Activated CD8-positive, alpha-beta memory T cell treated with anti-CD3 and anti-CD28 coated beads, Interleukin-2, amount 50 U/mL, for 48 hours (primary cell): Measurements from ENCODE around the gene GUCY2F.

Source experiments
- DNase-seq: peaks from one replicate; pipeline ENCODE4 v3.0.0-alpha.2; 2020

GUCY2F gene

DNA sequence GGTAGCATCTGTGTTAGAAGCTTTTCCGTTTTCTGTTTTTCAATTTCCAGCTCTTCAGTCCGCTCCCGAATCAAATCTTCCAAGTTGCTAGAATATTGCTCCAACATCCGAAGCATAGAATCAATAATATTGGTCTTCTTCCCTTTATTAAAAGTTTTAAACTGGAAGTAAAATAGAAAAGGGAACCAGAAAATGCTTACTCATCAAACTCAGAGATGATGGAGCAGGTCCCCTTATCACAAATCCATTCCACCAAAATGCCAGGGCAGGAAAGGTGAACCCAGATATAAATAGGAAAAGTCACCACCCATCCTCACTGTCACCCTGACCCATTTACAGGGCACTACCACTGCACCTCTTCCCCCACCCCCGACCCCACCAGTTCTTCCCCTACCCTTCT is 89.0 kb downstream of the GUCY2F start:
- DNase-seq, result no peak

DNA sequence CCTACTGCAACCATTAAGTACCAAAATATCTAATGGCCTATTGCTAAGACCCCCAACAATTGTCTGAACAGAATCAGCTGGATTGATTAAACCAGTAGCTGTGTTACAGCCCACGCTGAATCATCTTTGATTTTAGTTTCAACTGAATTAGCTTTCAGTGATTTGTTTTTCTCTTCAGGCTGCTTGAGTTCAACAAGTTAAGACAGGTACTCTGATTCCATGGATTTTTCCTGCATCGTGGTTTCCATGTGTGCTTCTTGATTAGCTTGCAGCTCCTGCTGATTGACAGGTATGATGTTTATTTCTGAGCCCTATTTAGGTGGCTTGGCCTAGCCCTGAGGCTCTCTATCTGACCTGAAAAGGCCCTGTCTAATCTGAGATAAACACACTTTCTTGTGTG is 91.3 kb downstream of the GUCY2F start:
- DNase-seq, result no peak

DNA sequence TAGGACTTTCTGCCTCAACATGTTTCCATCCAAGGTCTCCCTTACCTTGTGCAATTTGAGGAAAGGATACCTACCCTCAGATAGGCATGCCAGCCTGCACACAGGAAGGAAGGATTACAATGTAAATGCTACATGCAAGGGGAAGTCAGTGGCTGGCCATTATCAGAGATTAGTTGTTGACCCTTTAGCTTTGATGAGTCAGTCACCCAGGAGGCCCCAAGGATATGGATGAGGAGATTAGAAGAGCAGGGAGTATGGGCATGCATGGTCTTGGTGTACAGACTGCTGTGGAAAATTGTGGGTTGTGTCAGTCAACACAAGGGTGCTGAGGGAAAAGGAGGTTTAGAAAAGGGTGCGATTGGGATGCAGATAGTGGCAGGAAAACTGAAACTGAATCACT is 92.0 kb downstream of the GUCY2F start:
- DNase-seq, result no peak

DNA sequence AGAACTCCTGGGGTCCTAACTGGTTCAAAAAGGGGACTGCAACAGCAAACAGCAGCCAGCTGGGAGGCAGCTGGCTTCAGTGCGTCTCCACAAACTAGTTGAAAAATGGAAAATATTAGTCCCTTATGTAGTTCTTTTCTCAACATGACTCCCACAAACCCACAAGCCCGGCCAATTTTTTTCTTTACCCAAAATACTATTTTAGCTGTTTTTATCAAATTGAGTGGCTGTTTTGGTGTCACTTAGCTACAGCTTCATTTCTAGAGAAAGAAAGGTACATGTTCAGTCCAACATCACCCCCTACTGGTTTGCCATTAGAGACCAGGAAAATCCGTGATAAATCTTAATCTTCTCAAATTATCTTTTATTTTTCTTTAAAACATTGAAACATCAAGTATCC is 97.2 kb downstream of the GUCY2F start:
- DNase-seq, result no peak

DNA sequence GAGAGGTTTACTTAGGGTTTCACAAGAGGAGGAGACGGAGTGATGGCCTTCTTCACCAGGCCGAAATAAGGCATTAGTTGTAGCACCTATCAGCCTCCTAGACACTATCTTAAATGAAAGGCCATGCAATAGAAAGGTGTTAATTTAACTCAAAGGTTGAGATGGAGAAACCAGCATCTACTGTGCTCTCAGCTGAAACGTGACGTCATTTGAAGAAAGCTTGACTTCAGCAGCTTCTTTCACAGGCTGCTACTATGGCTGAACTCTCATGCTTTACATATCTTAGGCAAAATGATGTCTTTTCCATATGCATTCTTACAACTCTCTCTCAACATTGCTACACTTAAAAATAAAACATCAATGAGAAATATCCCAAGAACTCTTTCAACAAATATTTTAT is 99.6 kb downstream of the GUCY2F start:
- DNase-seq, result no peak

DNA sequence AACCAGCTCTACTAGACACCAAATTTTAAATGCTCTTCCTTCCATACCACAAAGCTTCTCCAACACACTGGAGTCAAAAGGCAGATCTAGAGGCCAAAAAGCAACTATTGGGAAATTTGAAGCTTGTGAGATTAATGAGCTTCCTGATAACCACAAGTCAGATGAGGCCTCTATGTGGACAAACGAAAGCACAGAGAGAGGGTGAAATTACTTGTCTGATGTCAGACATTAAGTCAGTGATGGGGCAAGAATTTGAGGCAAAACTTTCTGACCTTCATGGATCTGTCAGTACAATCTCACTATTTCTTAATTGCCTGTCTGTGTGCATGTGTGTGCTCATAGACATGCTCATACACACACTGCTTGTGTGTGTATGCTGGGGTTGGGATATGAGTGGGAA is 103.6 kb downstream of the GUCY2F start:
- no peak for DNase-seq

DNA sequence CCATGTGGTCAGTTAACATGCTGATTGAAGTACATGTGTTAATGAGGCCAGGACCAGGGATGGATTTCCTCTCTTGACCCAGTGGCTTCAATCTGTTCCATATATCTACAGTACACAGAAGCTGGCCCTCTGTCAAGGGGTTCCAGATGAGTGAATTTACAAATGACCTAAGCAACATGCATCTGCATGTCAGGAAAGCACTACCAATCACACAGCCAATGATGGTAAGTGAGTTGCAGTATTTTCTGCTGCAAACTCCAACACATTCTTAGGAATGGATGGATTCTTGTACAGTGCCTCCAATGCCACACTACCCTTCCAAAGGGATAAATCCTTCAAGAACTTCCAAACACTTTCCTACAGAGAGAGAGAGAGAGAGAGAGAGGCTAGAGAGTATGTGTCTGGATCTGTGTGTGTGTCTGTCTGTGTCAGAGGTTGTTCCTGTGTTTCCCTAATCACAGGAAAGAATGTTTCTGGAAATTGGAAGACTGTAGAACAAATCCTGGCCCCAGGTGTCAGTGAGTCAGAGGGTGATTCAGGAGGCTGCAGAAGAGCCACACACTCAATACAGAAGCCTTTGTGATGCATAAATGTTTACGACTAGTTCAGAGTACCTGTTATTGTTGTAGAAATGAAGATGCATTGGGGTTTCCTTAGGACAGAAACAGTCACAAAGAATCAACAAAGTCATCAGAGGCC is 107.5 kb downstream of the GUCY2F start:
- no peak for DNase-seq

DNA sequence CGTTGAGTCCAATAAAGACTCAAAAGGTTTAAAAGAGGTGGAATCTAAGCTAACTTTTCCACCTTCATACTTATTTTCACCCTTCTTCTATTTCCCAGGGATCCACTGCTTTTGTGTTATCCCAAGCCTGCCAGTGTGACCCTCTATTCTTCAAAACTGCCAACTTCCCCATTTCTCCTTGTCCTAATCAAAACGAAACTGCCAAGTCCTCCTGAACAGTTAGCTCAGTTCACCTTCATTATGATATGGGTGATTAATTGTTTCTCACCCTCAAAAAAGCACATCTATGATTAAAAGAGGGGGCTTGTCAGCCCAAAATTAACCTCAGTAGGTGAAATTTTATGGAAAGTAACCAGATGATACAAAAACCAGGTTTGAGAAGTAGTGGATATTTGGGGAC is 108.4 kb downstream of the GUCY2F start:
- DNase-seq, result no peak

DNA sequence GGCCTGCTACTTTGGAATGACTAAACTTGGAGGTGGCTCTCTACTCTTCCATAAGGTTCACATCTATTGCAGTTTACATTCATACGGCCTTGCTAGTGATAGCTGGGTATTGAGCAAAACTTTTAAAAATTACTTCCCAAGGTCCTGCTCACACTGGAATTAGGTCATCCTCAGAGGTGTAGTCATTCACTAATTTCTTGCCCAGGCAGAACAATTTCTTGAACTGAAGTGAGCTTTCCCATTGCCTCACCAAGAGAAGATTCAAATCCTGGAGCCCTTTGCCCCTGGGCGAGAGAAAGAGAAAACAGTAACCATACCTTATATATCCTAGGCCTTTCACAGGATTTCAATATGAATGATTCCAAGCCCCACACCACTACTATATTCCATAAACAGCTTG is 109.2 kb downstream of the GUCY2F start:
- DNase-seq, result no peak

DNA sequence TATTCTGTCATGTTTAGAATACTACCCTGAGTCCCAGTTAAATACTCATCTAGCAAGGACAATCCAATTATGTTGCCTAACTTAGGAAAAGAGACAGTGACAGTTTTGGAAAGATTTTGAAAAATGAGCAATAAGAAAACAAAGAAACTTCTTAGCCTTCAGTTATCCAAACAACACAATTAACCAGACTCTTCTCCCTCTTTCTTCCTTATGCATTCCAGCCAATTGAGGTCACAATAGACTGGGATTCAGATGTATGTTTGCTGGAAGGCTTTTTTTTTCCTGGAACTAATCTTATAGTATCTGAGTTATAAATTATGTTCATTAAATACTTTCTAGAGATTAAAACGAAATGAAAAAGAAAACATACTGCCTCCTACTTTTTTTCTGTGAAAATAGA is 109.6 kb downstream of the GUCY2F start:
- DNase-seq, result no peak

DNA sequence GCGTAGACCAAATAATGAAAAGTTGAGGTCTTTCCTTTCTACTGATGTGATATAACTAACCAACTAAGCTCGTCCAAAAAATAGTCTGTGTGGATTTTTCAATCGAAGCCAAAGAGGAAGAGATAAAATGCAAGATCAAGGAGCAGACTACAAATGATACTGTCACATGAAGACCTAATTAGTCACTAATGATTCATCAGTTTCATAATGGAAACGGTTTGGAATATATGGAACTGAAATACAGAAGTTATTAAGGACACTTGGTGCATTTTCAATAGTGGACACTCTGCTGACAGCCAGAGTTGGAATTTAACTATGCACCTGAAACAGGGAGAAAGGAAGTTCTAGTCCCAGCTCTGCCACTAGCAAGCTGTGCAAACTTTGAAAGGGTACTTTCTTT is 119.8 kb downstream of the GUCY2F start:
- no peak for DNase-seq

DNA sequence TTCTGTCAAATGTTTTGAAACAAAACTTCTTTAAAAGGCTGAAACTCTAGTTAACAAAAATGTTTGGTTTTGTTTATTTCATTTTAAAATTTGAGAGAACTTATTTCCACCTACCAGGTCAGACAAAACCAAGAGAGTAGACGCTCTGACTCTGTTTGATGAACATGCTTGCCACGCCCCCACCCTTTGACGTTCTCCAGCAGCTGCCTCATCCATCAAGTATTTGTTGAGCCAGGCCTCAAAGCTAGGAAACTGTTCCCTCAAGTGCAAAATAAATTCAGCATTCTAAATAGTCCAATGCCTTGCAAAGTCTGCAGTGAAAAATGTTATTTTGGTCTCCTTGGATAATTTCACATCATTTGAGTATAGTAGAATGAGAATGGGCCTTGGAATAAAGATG is 121.6 kb downstream of the GUCY2F start:
- no peak for DNase-seq

DNA sequence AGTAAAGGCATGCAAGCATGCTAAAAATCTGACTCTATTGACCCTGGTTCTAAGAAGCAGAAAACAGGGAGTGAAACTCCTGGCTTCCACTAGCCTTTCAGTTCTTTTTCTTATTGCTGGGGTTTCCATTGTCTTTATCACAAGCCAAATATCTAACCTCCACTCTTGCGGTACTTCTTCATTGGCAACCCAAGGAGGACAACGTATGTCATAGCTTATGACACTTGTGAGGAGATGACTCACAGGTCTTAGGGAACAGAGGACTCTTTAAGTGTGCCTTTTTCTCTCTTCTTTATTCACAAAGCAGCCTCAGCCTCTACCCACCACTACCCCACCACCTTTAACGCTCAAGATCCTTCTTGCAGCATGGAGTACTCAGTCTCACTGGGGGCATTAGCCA is 124.2 kb downstream of the GUCY2F start:
- no peak for DNase-seq

DNA sequence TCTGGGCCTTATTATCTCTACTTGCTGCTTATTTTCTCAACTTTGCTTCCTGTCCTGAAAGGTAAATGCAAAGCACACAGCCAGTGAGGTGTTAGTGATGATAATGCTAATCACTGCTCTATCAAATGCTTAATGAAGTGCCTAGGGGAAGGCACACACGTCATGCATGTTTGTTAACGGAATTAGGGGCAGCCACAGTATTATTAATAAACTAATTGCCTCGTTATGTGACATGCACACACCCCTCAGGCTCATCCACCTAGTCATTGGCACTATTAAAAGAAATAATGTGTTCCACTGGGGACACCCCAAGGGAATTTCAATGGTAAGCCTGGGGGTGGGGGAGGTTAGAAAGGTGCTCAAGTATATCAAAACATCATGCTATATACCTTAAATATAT is 125.2 kb downstream of the GUCY2F start:
- no peak for DNase-seq

DNA sequence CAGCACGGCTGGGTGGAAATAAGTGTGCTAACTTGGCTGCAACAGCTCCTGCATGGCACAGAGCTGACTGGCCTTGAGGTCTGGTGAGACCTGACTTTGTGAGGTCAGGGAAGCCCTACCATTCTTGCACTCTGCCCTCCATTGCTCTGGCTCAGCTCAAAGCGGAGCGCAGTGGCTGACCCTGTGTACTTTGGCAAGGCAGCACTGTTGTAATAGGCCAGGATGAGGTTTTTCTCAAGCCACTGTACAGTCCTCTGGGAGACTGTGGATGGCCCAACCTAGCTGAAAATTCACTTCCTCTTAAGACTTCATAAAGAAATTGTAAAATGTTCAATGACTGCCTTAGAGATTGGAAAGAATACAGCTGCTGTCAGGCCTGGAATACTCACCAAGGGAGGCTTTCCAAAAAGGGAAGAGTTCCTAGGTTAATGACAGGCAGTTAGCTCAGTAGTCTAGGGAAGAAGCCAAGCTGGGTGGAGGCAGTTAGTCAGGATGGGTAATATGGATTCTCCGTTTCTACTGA is 129.8 kb downstream of the GUCY2F start:
- DNase-seq, result no peak

DNA sequence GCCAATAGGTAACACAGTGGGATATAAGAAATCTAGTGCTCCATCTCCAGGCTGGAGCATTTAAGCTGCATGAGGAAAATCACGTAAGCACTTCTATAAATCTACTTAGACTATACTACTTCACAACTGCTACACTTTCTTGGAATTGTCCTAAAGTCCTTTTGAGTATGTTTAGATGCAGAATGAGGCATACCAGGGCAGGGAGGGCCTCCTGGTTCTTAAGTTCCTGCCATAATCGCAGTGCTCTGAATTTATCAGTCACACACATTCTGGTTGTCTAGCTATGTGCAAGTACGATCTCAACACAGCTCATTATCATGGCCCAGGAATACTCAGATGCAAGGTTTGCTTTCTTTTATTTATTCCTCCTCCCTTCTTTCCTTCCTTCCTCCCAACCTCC is 130.3 kb downstream of the GUCY2F start:
- no peak for DNase-seq

DNA sequence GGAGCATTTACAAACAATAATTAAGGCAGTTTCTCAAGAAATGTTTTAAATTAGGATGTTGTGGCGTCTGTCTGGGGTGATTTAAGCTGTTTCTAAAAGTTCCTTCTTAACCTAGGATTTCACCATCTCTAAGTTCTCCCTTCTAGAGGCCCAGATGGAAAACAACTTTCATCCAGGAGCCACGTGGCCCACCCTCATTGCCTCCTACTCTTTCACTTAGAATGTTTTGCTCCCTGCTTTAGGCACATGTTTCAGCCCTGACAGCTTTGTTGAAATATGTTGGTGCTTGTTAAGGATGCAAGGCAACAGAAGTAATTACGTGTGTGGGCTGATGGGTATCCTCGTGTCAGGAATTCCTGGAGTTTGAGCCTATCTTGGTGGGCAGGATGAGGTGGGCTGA is 131.3 kb downstream of the GUCY2F start:
- no peak for DNase-seq

DNA sequence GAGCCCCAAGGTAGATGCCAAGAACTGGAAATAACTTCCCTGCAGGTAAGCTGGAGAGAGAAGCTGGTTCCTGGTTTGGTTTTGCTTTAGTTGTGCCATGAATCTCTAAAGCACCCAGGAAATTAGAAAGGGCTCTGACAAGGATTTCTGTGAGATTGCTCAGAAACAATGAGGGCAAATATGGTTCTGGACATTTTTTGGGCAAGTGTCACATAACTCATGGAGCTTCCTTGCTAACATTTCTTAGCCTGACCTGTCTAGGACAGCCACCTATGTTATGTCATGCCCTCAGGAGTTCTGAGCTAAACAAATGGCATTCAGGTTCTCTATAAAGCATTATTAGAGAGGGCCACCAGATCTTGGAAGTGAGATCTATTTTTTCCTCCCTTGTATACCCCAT is 131.8 kb downstream of the GUCY2F start:
- no peak for DNase-seq

DNA sequence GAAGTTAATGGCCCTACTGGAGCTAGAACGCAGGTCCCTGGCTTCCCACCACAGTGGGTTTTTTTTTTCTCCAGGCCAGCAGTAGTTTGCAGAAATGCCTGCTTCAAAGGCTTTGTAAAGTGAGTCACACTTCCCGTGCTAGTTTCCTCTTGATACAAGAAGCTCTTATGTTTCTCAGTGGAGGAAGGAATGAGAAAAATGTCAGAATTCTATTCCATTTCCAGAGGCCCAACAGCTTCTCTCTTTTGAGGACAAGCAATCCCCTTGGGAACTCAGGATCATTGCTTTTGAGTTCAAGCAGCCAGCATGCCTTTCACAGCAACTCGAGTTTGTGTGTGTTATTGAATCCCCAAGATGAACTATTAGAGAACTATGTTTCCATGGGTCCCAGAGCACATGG is 134.3 kb downstream of the GUCY2F start:
- no peak for DNase-seq

DNA sequence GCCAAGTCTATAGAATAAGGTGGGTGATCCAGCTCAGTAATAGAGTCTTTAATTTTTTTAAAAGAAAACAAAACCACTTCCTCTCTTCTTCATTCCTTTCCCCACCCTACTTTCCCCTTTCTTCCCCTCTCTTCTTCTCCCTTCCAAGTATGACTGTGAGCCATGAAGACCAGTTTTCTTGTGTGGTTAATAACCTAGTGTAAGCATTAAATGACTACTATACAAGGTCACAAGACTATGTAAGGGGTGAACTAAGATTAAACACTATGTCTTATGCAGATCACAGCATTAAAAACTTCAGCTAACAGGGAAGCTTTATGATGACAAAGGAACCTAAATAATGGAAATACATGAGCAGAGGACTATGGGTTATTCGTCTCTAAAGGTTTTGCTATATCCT is 135.4 kb downstream of the GUCY2F start:
- no peak for DNase-seq

DNA sequence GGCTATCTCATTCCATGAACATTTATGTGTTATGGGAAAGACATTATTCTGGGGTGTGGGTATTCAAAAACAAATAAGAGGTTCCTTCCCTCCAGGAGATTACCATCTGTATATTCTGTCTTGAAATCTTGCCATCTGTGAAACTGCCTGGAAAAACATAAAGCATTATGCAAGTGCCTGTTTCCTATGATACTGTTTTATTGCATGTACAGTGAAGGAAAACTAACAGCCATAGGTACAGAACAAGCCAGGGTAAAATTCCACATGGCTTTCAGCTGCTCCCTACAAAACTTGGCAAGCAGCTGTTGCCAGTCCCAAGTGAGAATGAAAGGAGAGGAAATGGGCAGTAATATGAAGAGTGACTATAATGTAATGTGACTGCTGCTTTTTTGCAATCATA is 136.0 kb downstream of the GUCY2F start:
- no peak for DNase-seq

DNA sequence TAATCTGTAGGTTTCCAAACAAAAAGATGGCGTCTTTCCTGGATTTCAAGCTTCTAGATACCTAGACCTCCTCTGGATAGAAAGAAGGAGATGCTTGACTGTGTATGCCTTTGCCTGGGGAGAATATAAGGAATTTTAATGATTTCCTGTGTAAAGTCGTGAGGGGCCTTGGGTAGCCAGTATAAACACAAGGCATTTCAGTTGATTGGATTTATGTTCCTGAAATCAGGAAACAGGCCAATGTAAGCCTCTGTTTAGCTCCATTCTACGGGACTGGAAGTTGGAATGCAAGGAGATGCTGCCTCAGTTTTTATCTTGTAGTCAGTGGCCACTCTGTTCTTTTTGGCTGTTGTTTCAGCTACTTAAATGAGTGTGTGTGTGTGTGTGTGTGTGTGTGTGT is 137.2 kb downstream of the GUCY2F start:
- DNase-seq, result no peak

DNA sequence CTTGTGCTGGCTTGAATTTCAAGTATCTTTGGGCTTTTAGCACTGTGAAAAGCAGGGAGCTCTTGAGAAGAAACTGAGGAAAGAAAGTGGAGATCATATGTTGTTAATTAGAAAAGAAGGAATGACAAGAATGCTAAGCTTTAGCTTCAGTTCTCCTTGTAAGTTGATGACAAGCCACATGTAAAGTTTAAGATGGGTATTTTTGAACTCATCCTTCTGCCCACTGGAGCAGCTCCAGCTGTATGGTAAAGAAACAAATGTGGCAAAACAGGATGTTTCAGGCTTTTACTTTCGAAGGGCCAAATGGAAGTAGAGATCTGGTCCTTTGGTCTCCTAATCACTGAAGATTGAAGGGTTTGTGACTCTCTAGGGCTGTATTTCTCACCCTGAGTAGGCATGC is 137.8 kb downstream of the GUCY2F start:
- DNase-seq, result no peak

DNA sequence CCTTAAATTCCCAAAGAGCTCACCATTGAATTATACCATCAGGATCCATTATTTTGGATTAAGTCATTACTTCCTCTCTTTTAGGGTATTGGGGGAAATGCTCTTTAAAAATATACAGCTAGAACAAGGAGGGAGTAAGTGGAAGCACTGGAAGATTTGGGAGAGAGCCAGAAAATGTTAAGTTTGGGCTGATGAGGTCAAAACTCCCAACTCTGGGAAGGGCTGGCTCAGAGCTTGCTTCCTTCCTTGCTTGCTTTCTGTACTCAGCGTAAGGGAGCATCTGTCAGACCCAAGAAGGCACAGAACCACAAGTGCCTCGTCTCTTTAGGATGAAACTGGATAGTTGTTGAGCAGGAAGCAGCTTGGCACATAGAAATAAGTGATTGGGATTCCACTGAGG is 138.2 kb downstream of the GUCY2F start:
- DNase-seq, result no peak

DNA sequence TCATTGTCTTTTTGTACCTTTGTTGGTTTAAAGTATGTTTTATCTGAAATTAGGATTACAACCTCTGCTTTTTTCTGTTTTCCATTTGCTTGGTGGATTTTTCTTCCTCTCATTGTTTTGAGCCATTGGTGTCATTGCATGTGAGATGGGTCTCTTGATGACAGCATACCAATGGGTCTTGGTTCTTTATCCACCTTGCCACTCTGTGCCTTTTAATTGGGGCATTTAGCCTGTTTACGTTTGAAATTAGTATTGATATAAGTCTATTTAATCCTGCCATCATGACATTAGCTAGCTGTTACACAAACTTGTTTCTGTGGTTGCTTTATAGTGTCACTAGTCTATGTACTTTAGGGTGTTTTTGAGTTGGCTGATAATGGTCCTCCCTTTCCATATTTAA is 145.7 kb downstream of the GUCY2F start:
- DNase-seq, result no peak

DNA sequence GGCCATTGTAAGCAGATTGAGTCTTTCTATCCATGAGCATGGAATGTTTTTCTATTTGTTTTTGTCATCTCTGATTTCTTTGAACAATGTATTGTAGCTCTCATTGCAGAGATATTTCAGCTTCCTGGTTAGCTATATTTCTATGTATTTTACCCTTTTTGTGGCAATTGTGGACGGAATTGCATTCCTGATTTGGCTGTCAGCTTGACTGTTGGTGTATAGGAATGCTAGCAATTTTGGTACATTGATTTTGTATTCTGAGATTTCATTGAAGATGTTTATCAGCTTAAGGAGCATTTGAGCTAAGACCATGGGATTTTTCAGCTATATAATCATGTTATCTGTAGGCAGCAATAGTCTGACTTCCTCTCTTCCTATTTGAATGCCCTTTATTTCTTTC is 154.6 kb downstream of the GUCY2F start:
- DNase-seq, result no peak
